ENCODE results near the gene HOXB4.
A peak's percentile ranks its signal among the peaks of the same experiment; 100 is the strongest.

HOXB4 gene

GRCh38 chr17:48548523-48549280 lies 29.4 kb downstream of the HOXB4 start:
- H3K4me3 ChIP-seq (ENCODE audit: low read depth, low read length): 0 out of 2 replicates have a peak overlapping the region, but pooled peaks have one; percentile 20
- no peak for TF ChIP-seq CTCF (IDR thresholded peaks at IDR 0.05; ENCODE audit: low read depth, low read length)

GRCh38 chr17:48547808-48548522 lies 30.2 kb downstream of the HOXB4 start:
- H3K4me3 ChIP-seq (ENCODE audit: low read depth, low read length): peak overlapping the region; percentile 50
- no peak for TF ChIP-seq CTCF (IDR thresholded peaks at IDR 0.05; ENCODE audit: low read depth, low read length)

GRCh38 chr17:48546924-48547807 lies 31.0 kb downstream of the HOXB4 start:
- no peak for TF ChIP-seq CTCF (IDR thresholded peaks at IDR 0.05; ENCODE audit: low read depth, low read length)
- H3K4me3 ChIP-seq (ENCODE audit: low read depth, low read length): peak overlapping the region; percentile 50

GRCh38 chr17:48546137-48546923 lies 31.8 kb downstream of the HOXB4 start:
- no peak for TF ChIP-seq CTCF (IDR thresholded peaks at IDR 0.05; ENCODE audit: low read depth, low read length)

GRCh38 chr17:48545539-48545938 lies 32.6 kb downstream of the HOXB4 start:
- H3K4me3 ChIP-seq (ENCODE audit: low read depth, low read length): peak overlapping the region; percentile 96
- TF ChIP-seq CTCF (IDR thresholded peaks at IDR 0.05; ENCODE audit: low read depth, low read length): no peak

More at GRCh38 chr17:48546137-48546923, 31.8 kb downstream of the HOXB4 start:
- peak overlapping the region; percentile 50 for H3K4me3 ChIP-seq (ENCODE audit: low read depth, low read length)

GRCh38 chr17:48545022-48545375 lies 33.2 kb downstream of the HOXB4 start, which contains the start of gene HOXB2:
Gene HOXB2 (minus strand): TSS chr17:48545109. CDS start chr17:48544911, 198 bp downstream.
- TF ChIP-seq CTCF (IDR thresholded peaks at IDR 0.05; ENCODE audit: low read depth, low read length): no peak
- peak within 1 kb of the TSS; percentile 96 for H3K4me3 ChIP-seq (ENCODE audit: low read depth, low read length)
